ENCODE data around the gene C9orf153.

The C9orf153 gene

DNA sequence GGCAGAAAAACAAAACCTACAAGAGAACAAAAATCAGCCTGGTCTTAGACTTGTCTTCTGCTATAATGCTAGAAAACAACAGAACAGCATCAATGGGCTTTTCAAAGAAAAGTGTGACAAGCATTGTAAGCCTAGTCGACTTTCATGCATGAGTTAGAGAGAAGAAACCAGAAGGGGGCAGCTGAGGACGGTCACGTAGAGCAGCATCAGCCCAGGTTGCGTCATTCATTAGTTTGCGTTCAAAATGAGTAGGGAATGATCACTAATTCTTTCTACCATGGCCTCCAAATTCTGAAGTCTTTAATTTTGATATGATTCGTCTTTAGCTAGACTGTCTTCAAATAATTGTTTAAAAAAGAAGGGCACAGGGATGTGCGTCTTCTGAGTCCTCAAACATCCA is 27.6 kb upstream of the C9orf153 start:
- TF ChIP-seq POLR2AphosphoS5 (IDR thresholded peaks at IDR 0.05; ENCODE audit: low read depth, low read length), result no peak
- no peak for TF ChIP-seq TAF1 (IDR thresholded peaks at IDR 0.05; ENCODE audit: low read depth, low read length)
- no peak for TF ChIP-seq POU2F2 (IDR thresholded peaks at IDR 0.05; ENCODE audit: low read depth, low read length)
- no peak for TF ChIP-seq POLR2A (IDR thresholded peaks at IDR 0.05; ENCODE audit: low read depth, low read length)
- TF ChIP-seq PAX5 (IDR thresholded peaks at IDR 0.05; ENCODE audit: insufficient read depth, low read length, severe bottlenecking), result no peak
- TF ChIP-seq SPI1 (IDR thresholded peaks at IDR 0.05; ENCODE audit: low read depth, low read length), result no peak
- no peak for FAIRE-seq
- DNase-seq (ENCODE audit: insufficient read length, low spot score), result no peak

- DNase-seq (ENCODE audit: insufficient read length, low spot score), result no peak
These were observed 26.8 kb upstream of the C9orf153 start for GRCh38 chr9:86286278-86286677.

DNA sequence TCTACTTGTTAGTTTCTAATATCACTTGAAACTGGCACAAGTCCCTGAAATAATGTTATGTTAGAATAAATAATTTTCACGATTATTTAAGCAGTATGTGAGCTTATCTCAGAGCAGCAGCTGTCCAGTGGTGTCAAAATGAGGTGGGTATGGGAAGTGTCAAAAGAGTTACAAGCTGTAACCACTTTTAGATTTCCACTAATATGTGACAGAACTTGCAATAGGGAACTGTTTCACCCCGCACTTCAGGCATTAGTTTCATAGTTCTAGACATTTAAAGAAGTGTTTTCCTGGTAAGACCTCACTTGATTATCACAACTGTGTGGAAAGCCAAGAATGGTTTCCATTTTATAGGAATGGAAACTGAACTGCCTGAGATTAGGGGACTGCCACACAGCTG is 25.8 kb upstream of the C9orf153 start:
- no peak for DNase-seq (ENCODE audit: insufficient read length, low spot score)
- no peak for TF ChIP-seq PAX5 (IDR thresholded peaks at IDR 0.05; ENCODE audit: insufficient read depth, low read length, severe bottlenecking)
- TF ChIP-seq POLR2A (IDR thresholded peaks at IDR 0.05; ENCODE audit: low read depth, low read length), result no peak
- no peak for TF ChIP-seq POLR2AphosphoS5 (IDR thresholded peaks at IDR 0.05; ENCODE audit: low read depth, low read length)
- no peak for TF ChIP-seq SPI1 (IDR thresholded peaks at IDR 0.05; ENCODE audit: low read depth, low read length)
- no peak for TF ChIP-seq POU2F2 (IDR thresholded peaks at IDR 0.05; ENCODE audit: low read depth, low read length)
- no peak for TF ChIP-seq TAF1 (IDR thresholded peaks at IDR 0.05; ENCODE audit: low read depth, low read length)
- no peak for FAIRE-seq

More at GRCh38 chr9:86286278-86286677, 26.8 kb upstream of the C9orf153 start:
- no peak for FAIRE-seq
- TF ChIP-seq POU2F2 (IDR thresholded peaks at IDR 0.05; ENCODE audit: low read depth, low read length) (no peak), TAF1 (IDR thresholded peaks at IDR 0.05; ENCODE audit: low read depth, low read length) (no peak), SPI1 (IDR thresholded peaks at IDR 0.05; ENCODE audit: low read depth, low read length) (no peak), POLR2A (IDR thresholded peaks at IDR 0.05; ENCODE audit: low read depth, low read length) (no peak)

GRCh38 chr9:86282979-86283535 is 23.6 kb upstream of the C9orf153 start:
- TF ChIP-seq PAX5 (IDR thresholded peaks at IDR 0.05; ENCODE audit: insufficient read depth, low read length, severe bottlenecking) (no peak), POLR2AphosphoS5 (IDR thresholded peaks at IDR 0.05; ENCODE audit: low read depth, low read length) (no peak), POLR2A (IDR thresholded peaks at IDR 0.05; ENCODE audit: low read depth, low read length) (no peak), POU2F2 (IDR thresholded peaks at IDR 0.05; ENCODE audit: low read depth, low read length) (no peak), SPI1 (IDR thresholded peaks at IDR 0.05; ENCODE audit: low read depth, low read length) (no peak), TAF1 (IDR thresholded peaks at IDR 0.05; ENCODE audit: low read depth, low read length) (no peak)
- peak; percentile 5 for DNase-seq (ENCODE audit: insufficient read length, low spot score)
- FAIRE-seq, result no peak

GRCh38 chr9:86282077-86282978 is 22.9 kb upstream of the C9orf153 start, which contains the start of gene ISCA1:
Gene ISCA1, minus strand, starts transcription at chr9:86282538. Its CDS starts 80 bp downstream, at chr9:86282458.
- FAIRE-seq (peak; percentile 91), DNase-seq (ENCODE audit: insufficient read length, low spot score) (peak; percentile 78)
- no peak for TF ChIP-seq POLR2AphosphoS5 (IDR thresholded peaks at IDR 0.05; ENCODE audit: low read depth, low read length)
- peak; percentile 70; the same call in 1 of the 2 replicates for TF ChIP-seq POLR2A (IDR thresholded peaks at IDR 0.05; ENCODE audit: low read depth, low read length)
- no peak for TF ChIP-seq SPI1 (IDR thresholded peaks at IDR 0.05; ENCODE audit: low read depth, low read length)
- peak; percentile 84 for TF ChIP-seq TAF1 (IDR thresholded peaks at IDR 0.05; ENCODE audit: low read depth, low read length)
- TF ChIP-seq POU2F2 (IDR thresholded peaks at IDR 0.05; ENCODE audit: low read depth, low read length), result peak; percentile 48; the same call in 1 of the 2 replicates

- FAIRE-seq, result no peak
- TF ChIP-seq POU2F2 (IDR thresholded peaks at IDR 0.05; ENCODE audit: low read depth, low read length), result no peak
- TF ChIP-seq POLR2A (IDR thresholded peaks at IDR 0.05; ENCODE audit: low read depth, low read length), result no peak
- TF ChIP-seq PAX5 (IDR thresholded peaks at IDR 0.05; ENCODE audit: insufficient read depth, low read length, severe bottlenecking), result no peak
- TF ChIP-seq SPI1 (IDR thresholded peaks at IDR 0.05; ENCODE audit: low read depth, low read length), result no peak
- TF ChIP-seq TAF1 (IDR thresholded peaks at IDR 0.05; ENCODE audit: low read depth, low read length), result no peak
- TF ChIP-seq POLR2AphosphoS5 (IDR thresholded peaks at IDR 0.05; ENCODE audit: low read depth, low read length), result no peak
- no peak for DNase-seq (ENCODE audit: insufficient read length, low spot score)
These were observed 22.2 kb upstream of the C9orf153 start for GRCh38 chr9:86281593-86282076.

- no peak for TF ChIP-seq PAX5 (IDR thresholded peaks at IDR 0.05; ENCODE audit: insufficient read depth, low read length, severe bottlenecking)
- no peak for TF ChIP-seq POLR2A (IDR thresholded peaks at IDR 0.05; ENCODE audit: low read depth, low read length)
- TF ChIP-seq SPI1 (IDR thresholded peaks at IDR 0.05; ENCODE audit: low read depth, low read length), result no peak
- TF ChIP-seq POLR2AphosphoS5 (IDR thresholded peaks at IDR 0.05; ENCODE audit: low read depth, low read length), result no peak
- TF ChIP-seq POU2F2 (IDR thresholded peaks at IDR 0.05; ENCODE audit: low read depth, low read length), result no peak
- TF ChIP-seq TAF1 (IDR thresholded peaks at IDR 0.05; ENCODE audit: low read depth, low read length), result no peak
- FAIRE-seq, result no peak
- no peak for DNase-seq (ENCODE audit: insufficient read length, low spot score)
These were observed 21.1 kb upstream of the C9orf153 start for GRCh38 chr9:86280580-86280979.

DNA sequence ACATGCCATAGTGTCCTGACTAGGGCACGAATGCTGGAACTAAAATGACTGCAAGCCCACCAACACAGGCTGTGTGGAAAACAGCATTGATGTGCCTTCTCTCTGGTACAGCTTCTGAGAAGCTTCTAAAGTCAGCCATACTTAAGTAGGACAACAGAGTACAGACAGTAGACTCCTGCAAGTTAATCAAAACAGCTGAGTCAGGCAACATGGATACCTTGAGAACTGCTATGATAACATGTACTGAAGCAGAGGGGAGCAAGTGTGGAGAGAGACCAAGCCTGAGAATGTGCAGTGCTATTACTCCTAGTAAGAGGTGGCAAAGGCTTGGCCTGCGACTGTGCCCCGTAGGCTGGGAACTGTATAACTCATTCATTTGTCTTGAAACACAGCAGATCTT is 20.4 kb upstream of the C9orf153 start:
- DNase-seq (ENCODE audit: insufficient read length, low spot score), result no peak
- no peak for FAIRE-seq
- TF ChIP-seq SPI1 (IDR thresholded peaks at IDR 0.05; ENCODE audit: low read depth, low read length), result no peak
- no peak for TF ChIP-seq POU2F2 (IDR thresholded peaks at IDR 0.05; ENCODE audit: low read depth, low read length)
- no peak for TF ChIP-seq PAX5 (IDR thresholded peaks at IDR 0.05; ENCODE audit: insufficient read depth, low read length, severe bottlenecking)
- no peak for TF ChIP-seq POLR2AphosphoS5 (IDR thresholded peaks at IDR 0.05; ENCODE audit: low read depth, low read length)

- TF ChIP-seq PAX5 (IDR thresholded peaks at IDR 0.05; ENCODE audit: insufficient read depth, low read length, severe bottlenecking) (no peak), POLR2A (IDR thresholded peaks at IDR 0.05; ENCODE audit: low read depth, low read length) (no peak), TAF1 (IDR thresholded peaks at IDR 0.05; ENCODE audit: low read depth, low read length) (no peak), POLR2AphosphoS5 (IDR thresholded peaks at IDR 0.05; ENCODE audit: low read depth, low read length) (no peak), POU2F2 (IDR thresholded peaks at IDR 0.05; ENCODE audit: low read depth, low read length) (no peak), SPI1 (IDR thresholded peaks at IDR 0.05; ENCODE audit: low read depth, low read length) (no peak)
- FAIRE-seq (no peak), DNase-seq (ENCODE audit: insufficient read length, low spot score) (no peak)
These were observed 17.6 kb upstream of the C9orf153 start for GRCh38 chr9:86277072-86277471.

All from GM12891 (cell line).